Bone marrow (tissue), 2 donors: ENCODE measurements around the gene TNNC1.

Source experiments
- DNase-seq, 2 donors: peaks; one replicate each; lab custom pipeline; 2025; lab: John Stamatoyannopoulos, UW

The TNNC1 gene

DNA sequence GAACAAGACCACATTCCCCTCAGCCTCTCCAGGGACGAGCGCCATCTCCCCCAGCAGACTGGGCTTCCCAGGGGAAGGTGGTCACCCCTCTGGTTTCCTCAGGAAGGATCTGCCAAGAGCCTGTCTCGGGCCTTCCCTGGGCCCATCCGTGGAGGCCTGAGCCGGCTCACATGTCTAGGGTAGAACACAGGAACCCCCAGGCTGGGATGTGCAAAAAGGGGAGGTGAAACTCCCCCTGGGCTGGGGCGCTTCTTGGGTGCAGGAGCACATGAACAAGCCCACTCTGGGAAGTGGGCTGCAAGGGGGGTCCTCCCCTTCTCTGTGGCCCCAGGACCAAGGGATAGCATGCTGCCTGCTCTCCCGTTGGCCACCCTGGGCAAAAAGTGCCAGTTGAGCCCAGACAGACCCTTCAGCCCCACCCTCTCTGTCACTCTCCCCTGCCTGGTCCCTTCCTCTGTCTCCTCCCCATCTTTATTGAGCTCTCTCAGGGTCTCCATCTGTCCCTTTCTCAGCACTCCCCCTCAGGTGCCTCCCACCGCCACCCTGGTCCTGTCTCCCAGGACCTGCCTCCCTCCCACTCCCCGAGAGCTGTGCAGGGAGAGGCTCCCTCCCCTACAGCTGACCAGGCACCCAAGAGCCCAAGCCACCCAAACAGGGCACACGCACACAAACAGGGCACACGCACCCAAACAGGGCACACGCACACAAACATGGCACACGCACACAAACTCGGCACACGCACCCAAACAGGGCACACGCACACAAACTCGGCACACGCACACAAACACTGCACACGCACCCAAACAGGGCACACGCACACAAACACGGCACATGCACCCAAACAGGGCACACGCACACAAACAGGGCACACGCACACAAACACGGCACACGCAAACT, 9.8 kb downstream of the TNNC1 start:
- DNase-seq, result no peak

DNA sequence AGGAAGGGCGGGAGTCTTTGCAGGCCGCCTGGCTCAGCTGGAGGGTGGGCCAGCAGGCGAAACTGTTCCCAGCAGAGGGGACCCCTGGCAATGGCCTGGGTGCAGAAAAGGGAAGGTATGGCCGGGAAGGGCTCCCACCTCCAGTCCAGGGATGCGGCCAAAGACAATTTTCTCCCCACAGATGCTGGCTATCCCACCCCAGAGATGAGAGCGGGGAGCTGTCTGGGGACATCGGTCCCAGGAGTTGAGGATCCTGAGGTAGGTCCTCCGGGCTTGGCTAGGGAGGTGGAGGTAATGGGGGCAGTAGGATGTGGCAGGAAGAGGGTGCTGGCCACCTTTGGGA, 10.6 kb downstream of the TNNC1 start:
- no peak for DNase-seq

DNA sequence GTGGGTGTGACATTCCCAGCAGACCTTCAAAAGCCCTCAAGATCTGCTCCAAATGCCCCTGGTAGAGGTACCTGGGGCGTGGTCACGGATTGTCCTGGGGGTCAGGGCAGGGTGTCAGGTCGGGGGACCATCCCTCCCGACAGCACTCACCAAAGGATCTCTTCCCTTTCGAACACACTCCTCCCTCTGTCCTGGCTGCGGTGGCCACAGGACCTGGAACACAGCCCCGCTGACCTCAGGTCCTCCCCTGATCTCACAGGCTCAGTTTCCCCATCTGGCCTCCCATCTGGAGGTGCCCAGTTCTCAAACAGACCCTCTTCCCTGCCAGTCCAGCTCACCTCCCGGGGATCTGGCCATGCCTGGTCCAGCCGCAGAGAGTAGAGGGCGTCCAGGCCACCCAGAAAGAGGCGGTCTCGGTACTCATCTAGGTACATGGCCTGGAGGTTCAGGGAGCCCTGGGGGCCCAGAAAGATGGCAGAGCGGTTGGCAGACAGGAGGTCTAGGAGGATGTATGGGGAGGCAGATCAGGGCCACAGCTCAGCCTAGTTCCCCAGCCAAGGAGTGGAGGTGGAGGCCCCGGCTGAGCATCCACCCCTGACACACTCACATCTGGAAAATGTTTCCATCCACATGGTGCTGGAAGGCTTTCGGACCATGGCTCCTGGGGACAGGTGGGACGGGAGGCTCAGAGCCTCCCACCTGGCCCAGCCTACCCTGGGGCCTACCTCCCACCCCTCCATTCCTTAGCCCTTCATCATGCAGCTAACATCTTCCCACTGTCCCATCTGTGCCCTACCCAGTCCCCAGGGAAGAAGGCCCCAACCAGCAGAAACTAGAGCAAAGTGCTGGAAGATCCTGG, 11.2 kb downstream of the TNNC1 start:
- DNase-seq, result no peak

DNA sequence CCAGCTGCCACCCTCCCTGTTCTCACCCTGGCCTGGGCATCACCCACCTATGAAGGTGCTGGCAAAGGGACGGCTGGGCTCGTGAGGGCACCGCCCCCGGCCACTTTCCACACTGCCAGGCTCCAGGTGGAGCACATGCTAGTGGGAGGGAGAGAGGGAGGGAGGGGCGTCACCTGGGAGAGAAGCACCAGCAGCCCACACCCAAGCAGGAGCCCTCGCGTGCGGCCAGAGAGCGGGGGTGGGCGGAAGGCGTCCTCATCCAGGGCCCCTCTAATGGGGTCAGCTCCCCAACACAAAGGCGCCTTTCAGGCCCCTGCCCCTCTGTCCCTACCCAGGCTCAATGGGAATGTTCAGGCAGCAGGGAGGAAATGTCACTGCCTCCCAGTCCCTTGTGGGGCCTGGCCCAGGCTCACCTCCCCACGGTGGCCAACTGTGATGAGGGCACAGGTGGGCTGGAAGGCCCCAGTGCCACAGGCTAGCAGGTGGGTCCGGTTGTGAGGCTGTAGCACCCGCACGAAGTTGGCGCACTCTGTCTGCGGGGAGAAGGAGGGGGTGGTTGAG, 12.0 kb downstream of the TNNC1 start:
- no peak for DNase-seq

DNA sequence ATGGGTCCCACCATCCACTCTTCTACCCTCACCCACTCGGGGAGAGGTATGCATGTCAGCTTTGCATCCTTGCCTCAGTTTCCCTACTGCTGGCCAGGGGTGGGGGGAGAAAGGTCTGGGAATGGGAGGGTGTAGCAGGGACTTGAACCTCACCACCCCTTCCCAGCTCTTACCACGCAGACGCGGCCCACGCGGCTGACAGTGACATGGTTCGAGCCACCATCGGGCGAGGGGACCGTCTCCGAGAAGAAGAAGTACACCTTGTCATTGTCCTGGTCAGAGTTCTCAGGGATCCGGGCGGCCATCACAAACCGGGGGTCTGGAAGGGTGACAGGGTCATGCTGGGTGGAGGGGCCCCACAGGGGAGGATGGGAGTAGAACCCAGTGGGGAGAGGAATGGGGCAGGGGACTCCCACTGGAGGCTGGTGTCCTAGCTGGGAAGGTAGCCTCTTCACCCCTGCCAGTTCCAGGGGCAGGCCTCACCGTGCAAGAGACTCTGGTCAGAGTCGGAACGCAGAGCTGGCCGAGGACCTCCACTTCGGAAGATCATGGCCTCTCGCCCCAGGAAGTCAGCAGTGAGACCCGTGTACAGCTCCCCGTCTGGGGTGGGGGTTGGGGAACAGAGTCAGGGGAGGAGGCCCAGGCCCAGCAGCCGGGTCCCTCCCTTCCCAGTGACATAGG, 12.6 kb downstream of the TNNC1 start:
- DNase-seq, result no peak

DNA sequence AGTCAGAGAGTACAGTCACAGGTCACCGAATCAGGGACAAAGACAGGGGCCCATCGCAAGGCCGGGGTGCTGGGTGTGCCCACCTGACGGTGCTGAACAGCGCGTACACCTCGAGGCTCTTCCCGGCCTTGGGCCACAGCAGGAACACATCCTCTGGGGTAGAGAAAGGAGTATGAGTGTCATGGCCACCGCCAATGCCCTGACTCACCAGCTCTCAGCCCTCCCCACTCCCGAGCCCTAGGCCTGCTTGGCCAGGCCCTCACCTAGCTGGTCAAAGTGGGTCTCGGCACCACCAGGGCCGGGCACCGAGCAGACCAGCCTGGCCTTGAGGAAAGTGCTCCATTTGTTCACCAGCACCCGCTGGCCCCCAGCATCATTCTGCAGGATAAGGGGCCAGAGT, 13.2 kb downstream of the TNNC1 start:
- DNase-seq, result no peak

DNA sequence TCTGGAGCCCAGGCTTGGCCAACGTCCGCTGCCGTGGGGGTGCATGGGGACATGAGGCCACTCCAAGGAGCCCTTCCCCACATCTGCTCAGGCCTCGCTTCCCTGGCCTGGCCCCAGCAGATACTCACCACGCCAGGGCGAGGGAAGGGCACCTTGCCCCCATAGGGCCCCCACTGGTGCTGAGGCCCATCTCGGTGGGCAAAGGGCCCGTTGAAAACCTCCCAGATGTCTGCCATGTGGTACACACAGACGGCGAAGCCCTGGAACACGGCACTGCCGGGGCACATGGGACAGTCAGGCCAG, 13.6 kb downstream of the TNNC1 start:
- no peak for DNase-seq

DNA sequence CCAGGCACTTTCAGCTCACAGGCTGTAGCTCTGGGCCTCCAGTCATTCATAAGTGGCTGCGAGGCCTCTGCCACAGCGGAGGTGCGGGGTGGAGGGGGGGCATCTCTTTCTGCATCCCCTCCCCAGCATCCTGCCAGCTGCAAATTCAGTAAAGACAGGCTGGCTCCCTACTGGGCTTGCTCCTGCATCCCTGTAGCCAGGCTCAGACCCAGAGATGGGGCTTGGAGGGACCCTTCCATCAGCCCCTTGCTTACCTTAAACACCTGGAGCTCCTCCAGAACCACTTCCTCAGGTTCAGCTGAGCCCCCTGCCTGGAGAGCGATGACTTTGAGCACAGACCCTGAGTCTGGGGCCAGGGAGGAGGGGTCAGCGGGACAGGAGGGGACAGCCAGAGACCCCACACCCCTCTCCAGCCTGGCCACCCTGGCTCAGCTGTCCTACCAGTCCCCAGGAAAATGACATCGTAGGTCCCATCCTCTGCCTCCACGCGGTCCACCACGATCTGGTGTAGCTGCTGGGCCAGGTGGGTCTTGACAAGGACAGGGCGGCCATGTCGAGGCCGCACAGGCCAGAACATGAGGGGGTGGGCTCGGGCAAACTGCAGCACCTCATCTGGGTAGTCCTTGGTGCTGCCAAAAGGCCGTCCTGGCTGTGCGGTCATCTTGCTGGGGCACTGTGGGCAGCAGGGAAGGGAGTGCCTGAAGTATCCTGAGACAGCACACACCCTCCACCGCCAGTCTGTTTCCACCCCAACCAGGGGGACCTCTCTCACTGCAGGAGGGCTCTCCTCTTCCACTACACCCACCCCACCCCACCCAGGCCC, 14.2 kb downstream of the TNNC1 start:
- DNase-seq, result no peak

DNA sequence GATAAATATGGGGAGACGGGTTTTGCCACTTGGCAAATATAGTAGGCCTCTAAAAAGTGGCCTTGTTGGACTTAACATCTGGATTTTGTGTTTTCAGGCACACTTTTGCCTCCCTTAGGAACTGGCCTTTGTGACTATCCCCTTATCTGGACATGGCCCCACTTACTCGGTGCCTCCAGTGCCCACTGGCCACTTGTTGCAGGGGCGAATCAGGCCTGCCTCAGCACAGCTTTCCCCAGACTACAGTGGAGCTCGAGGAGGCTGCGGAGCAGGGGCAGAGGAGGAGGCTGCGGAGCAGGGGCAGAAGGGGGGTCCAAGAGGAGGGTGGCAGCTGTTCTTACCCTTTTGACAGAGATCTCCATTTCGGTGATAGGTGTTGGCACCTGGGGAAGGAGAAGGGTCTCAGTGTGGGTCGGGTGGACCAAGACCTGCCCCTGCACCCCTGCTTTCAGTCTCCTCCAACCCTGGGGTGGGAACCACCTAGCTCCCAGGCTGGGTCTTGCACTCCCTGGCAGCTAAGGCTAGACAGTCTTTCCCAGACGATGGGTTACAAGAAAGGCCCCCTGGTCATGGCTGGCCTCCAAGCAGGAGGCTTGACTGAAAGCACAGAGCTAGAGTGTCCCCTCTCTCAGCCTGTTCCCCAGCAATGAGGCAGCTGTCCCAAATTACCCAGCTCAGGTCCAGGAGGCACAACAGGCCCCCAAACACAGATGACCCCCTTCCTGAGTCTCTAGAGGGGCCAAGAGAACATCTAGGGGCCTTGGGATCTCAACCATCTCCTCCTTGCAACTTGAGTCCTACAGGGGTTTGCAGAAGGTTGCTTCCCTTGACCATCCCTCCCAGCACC, 15.0 kb downstream of the TNNC1 start:
- no peak for DNase-seq

DNA sequence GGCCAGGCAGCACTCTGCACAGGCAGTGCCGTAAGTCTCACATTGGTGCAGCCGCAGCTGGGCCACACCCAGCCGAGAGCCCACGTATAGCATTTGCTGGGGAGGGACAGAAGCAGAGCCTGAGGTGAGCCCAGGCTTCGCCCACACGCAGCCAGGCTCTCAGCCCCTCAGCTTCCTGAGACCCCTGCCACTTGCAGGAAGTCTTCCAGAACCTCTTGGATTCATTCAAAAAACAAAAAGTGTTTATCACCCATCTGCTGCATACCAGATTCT, 15.8 kb downstream of the TNNC1 start:
- DNase-seq, result no peak

DNA sequence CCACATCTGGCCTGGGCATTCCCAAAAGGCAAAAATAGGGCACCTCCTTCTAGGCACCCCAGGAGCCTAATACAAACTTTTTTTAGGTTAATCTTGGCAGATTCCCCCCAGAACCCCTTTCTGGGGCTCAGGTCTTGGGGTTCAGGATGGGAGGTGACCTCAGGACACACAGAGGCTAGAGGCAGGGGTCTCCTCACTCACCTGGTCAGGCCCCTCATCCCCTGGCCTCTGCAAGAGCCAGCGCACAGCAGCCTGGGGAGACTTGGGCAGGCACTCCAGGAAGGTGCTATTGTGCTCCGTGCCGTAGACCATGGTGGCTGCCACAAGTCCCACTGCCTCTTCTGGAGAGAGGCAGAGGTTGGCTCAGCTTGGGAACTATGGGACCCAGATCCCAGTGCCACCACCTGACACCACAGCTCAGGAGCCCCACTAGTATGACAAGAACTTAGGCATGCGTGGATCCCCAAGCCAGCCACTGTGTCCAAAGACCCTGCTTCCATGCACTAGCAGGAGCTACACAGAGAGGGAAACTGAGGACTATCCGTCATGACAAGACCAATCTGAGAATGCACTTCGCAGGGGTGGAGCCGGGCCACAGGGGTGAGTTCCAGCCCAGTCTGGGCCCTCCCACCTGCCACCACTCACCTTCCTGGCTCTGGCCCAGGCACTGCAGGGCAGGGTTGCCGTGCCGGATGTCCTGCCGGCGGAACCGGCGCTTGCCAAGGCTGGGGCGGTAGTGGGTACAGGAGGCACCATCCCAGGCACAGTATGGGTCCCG, 16.3 kb downstream of the TNNC1 start:
- DNase-seq, result no peak

DNA sequence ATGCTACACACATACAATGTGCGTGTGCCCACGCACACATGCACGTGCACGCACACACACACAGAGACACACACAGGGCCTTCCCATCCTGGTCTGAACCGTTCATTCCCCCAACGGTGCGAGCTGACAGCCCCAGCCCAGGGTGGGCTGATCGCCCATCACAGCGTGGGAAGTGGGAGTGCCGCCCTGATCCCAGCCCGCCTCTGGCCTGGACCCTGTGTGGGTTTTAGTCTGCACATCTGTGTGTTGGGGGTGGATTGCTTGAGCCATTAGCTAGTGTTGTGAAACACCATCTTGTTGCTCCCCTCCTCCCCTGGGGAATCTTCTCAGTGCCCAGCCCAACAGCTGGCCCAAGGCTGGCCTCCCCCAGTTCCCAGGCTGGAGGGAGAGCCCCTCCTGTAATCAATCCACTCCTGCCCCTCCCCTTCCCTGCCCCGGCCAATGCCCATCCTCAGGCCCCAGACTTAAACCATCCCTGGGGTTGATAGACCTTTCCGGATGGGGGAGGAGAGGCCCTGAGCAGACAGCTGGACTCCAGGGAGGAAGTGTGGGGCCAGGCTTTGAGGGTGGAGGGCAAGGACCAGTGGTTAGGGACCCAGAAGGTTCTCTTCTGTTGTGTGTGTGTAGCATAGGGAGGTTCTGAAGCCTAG, 17.2 kb downstream of the TNNC1 start:
- DNase-seq, result no peak

DNA sequence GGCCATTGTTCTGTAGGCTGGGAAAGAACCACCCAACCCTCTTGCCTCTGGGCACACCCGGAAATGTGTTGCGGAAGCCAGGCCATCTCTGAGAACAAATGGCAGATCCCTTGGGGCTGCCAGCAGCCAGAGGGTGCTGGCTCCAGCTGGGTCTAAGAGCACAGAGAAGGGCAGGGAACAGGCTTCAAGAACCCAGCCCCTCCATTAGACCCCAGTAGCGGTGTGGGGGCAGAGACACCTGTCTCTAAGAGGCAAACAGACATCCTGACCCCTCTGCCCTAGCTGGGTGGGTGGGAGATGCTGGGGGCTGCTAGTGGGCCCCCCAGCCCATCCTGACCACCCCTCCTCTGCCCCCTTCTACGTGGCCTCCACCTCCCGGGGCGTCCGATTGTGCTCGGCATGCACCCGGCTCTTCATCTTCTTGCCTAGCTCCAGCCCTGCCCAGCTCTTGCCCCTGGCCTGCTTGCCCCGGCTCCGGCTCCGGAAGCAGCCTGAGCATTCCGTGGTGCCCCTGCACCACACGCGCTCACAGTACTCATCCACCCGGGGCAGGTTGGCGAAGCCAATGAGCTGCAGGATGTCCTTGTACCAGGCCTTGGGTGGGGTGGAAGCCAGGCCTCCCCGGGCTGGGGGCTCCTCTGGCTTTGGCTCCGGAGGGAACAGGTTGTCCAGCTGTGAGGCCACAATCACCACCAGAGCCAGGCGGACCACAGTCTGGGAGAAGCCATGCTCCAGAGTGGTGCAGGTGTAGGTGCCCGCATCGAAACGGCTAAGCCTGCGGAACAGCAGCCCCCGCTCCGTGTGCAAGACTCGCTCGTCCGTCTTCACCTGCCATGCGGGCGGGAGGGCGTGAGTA, 18.4 kb downstream of the TNNC1 start:
- no peak for DNase-seq

DNA sequence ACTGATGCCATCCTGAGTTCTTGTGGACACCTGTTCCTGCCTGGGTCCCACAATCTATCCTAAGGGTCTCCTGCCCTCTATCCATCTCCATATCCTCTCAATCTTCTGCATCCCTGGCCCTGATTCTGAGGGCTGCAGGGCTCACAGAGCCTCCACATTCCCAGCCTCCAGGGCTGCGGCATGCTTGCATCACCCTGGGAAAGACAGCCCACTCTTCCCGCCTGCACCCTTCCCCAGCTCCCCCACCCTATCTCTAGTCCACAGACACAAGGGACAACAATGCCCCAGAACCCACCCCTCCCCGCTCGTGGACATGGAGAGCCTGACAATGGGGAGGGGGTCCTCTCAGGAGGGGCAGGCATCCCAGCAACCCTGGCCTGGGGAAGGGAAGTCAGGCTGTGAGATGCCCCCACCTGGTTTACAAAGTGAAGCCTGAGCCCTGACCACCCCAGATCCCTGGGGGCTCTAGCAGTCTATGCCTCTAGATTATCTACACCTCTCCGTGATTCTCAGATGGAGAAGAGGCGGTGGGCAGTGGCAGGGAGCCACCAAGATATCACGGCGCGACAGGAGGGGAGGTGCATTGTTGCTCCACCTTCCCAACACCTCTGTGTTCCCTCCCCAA, 19.2 kb downstream of the TNNC1 start:
- DNase-seq, result no peak

DNA sequence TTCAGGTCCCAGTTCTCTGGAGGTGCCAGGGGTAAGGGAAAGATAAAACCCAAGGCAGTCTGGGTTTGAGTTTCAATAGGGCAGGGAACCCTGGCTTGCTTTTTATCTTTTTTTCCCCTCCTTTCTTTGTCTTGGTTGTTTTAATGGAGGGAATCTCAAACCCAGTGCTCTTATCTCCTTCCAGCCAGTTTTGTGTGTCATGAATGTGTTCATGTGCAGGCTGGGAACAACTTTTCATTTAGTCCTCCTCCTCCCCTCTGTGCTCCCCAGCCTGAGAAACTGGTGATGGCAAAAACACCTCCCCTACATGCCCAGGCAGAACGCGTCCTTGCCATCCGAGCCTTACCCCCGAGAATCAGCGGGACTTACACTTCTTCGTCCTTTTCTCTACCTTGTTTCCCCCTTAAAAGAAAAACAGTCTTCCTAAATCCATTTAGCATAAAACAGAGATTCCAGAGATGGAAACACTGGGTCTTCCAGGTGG, 19.8 kb downstream of the TNNC1 start:
- DNase-seq, result no peak

DNA sequence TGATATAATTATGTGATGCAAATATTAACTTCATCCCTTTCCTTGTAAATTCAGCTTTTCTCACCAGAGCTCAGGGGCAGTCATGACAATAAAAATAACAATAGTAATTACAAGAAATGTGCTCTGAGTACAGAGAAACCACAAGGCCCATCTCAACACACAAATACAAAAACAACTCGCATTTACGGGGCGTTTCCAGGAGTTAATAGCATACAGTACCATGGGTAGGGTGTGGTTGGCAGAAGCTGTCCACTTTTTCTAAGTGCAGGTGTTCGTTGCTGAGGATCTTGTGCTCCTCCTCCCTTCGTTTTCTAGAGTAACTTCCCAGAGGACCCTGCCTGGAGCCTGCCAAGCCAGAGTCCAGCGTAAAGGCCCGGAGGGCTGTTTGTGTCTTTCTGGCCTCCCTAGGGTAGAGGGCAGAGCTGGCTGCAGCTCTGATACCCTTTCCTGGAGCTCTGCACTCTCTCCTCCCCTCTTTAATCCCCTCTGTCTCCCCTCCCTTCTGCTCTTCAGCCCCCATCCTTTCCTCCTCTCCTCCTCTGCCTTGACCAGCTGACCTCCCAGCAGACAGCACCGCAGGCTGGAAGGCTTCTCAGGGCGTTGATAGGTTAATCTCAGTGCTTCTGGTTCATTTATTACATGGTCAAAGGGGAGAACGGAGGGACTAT, 20.4 kb downstream of the TNNC1 start:
- DNase-seq, result no peak

DNA sequence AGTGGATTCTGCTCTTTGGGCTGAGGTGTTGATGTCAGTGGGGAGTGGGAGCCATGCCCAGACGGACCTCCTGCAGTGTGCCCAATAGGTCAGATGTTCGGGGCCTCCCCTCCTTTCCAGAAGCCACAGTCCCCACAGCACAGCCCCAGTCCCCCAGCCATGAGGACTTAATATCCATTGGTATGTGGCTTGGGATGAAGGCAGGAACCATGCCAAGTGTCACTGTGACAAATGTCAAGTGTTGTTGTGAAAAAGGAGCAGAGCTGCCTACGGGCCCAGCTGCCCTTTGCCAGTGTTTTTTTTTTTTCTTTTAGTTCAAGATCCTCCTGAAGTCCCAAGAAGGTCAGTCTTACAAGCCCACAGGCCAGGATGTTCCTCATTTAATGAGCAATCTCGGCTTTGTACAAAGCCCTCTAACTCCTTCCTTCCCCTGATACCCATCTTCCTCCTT, 21.1 kb downstream of the TNNC1 start:
- DNase-seq, result no peak
